ENCODE measurements around the gene LETMD1. TPM values are rescaled to one million over a fixed set of nuclear protein-coding genes. Genes with fewer than 3 reads are reported as not detected.

LETMD1 gene
- total and polyA plus RNA-seq, 2 donors (not counting 3 experiments of a cell fraction or from before 2014, with no cell fraction given), result 38.9 to 47.7 TPM

GRCh38 chr12:51025338-51025835 is 22.7 kb upstream of the LETMD1 start:
- intact Hi-C loops (cut with micrococcal nuclease), result loop anchor here (2.0 to 5.0 kb wide), 2 partner anchors 38 to 201 kb away; no protein-coding TSS in a partner anchor
- H3K27ac ChIP-seq (ENCODE audit: insufficient read depth, low read depth, low read length), result peak overlapping the region; percentile 90
- BruUV-seq (replicated peaks), result no TSS peak
- H3K9me3 ChIP-seq (replicated peaks; ENCODE audit: control insufficient read depth, insufficient read depth, low read length), result no peaks in the 10 kb centered on the region
- H3K36me3 ChIP-seq (ENCODE audit: control insufficient read depth in 2 of 2, extremely low read depth in 1 of 2, insufficient read depth in 2 of 2, low read length in 2 of 2), result no peaks in the 10 kb centered on the region
- TF ChIP-seq MYC (IDR thresholded peaks at IDR 0.05; ENCODE audit: low read depth, low read length), result no peak
- TF ChIP-seq POLR2AphosphoS5 (IDR thresholded peaks at IDR 0.05; ENCODE audit: insufficient read depth, low read depth, low read length), result no peak
- no peak for TF ChIP-seq FOS (IDR thresholded peaks at IDR 0.05; ENCODE audit: borderline replicate concordance, insufficient read depth, low read length)
- no peak for TF ChIP-seq POLR2A (IDR thresholded peaks at IDR 0.05; ENCODE audit: low read depth, low read length)
- no peak for TF ChIP-seq JUN (IDR thresholded peaks at IDR 0.05; ENCODE audit: borderline replicate concordance, insufficient read depth, insufficient read length, low read depth)
- TF ChIP-seq MAX (IDR thresholded peaks at IDR 0.05; ENCODE audit: insufficient read depth, insufficient read length), result no peak
- H4K20me1 ChIP-seq (replicated peaks; ENCODE audit: control insufficient read depth, extremely low read depth, insufficient read depth, low read length), result no peaks in the 10 kb centered on the region
- peak overlapping the region; percentile 93 for H3K9ac ChIP-seq (replicated peaks; ENCODE audit: extremely low read depth, insufficient read depth, low read length)
- DNase-seq (ENCODE audit: low read depth, low spot score) (peak; percentile 47), FAIRE-seq (no peak)
- peaks cover 5 to 7% of the 10 kb centered on the region in 2 experiments for H3K27me3 ChIP-seq (ENCODE audit: control insufficient read depth in 2 of 2, insufficient read depth in 2 of 2, low read length in 2 of 2)
- H2AFZ ChIP-seq (ENCODE audit: low read depth, low read length), result peak overlapping the region; percentile 90
- H3K4me3 ChIP-seq (replicated peaks in 1 of 3; ENCODE audit: insufficient read depth in 1 of 3, low read depth in 1 of 3, low read length in 3 of 3), result peak overlapping the region; percentile 64 to 79 (median 78)
- dilution Hi-C loops (cut with MboI; ENCODE audit: extremely low pct_ligation_motif_present, low sequenced_read_pairs), result no loop called here
- H3K4me2 ChIP-seq (ENCODE audit: insufficient read depth, low read length), result peak overlapping the region; percentile 100
- peaks cover 53% of the 10 kb centered on the region for H3K79me2 ChIP-seq (ENCODE audit: control insufficient read depth, insufficient read depth, low read length)
- H3K9me1 ChIP-seq (replicated peaks; ENCODE audit: control insufficient read depth, extremely low read depth, insufficient read depth, low read length), result no peaks in the 10 kb centered on the region
- H3K4me1 ChIP-seq (ENCODE audit: control insufficient read depth, extremely low read depth, insufficient read depth, low read length), result peaks cover 17% of the 10 kb centered on the region
- CTCF ChIA-PET, result interaction anchor here (1.0 to 3.4 kb wide), 6 partner anchors 18 to 316 kb away, joined by 3 to 16 read pairs (median 4); no protein-coding TSS in a partner anchor
- POLR2A ChIA-PET, result interaction anchor here (1.7 kb wide), 1 partner anchor 58 kb away, joined by 4 read pairs; the partner anchor contains the start of gene CSRNP2

All from endothelial cell of umbilical vein (primary cell).